ENCODE measurements around the gene LAMTOR5.

- TF ChIP-seq CTCF (IDR thresholded peaks at IDR 0.05): no peak
- TF ChIP-seq POLR2A (IDR thresholded peaks at IDR 0.05): no peak
- TF ChIP-seq POLR2AphosphoS5 (IDR thresholded peaks at IDR 0.05): no peak
- TF ChIP-seq EP300 (IDR thresholded peaks at IDR 0.05): no peak
Observed at GRCh38 chr1:110428946-110429345, 21.5 kb upstream of the LAMTOR5 start.
